Measurements from ENCODE around the gene FXYD4.
A peak's percentile ranks its signal among the peaks of the same experiment; 100 is the strongest.

The FXYD4 gene

GRCh38 chr10:43343126-43343525 is 28.3 kb upstream of the FXYD4 start:
- no peak for DNase-seq (ENCODE audit: low read depth in 2 of 2, low spot score in 1 of 2)

GRCh38 chr10:43344051-43344450 is 27.4 kb upstream of the FXYD4 start:
- DNase-seq (ENCODE audit: low read depth in 2 of 2, low spot score in 1 of 2), result no peak

- DNase-seq (ENCODE audit: low read depth in 2 of 2, low spot score in 1 of 2), result no peak
Measured at GRCh38 chr10:43347997-43348396, 23.4 kb upstream of the FXYD4 start.

- DNase-seq (ENCODE audit: low read depth in 2 of 2, low spot score in 1 of 2), result peak; percentile 62 to 75
Measured at GRCh38 chr10:43348511-43349312, 22.7 kb upstream of the FXYD4 start.

GRCh38 chr10:43350156-43350555 is 21.3 kb upstream of the FXYD4 start:
- no peak for DNase-seq (ENCODE audit: low read depth in 2 of 2, low spot score in 1 of 2)

- DNase-seq (ENCODE audit: low read depth in 2 of 2, low spot score in 1 of 2), result no peak
Measured at GRCh38 chr10:43350686-43351085, 20.8 kb upstream of the FXYD4 start.

- DNase-seq (ENCODE audit: low read depth in 2 of 2, low spot score in 1 of 2), result no peak
Measured at GRCh38 chr10:43351301-43351700, 20.1 kb upstream of the FXYD4 start.

- no peak for DNase-seq (ENCODE audit: low read depth in 2 of 2, low spot score in 1 of 2)
Measured at GRCh38 chr10:43352951-43353350, 18.5 kb upstream of the FXYD4 start.

- DNase-seq (ENCODE audit: low read depth in 2 of 2, low spot score in 1 of 2), result no peak
Measured at GRCh38 chr10:43353495-43354329, 17.7 kb upstream of the FXYD4 start.

- no peak for DNase-seq (ENCODE audit: low read depth in 2 of 2, low spot score in 1 of 2)
Measured at GRCh38 chr10:43354330-43354635, 17.2 kb upstream of the FXYD4 start.

- DNase-seq (ENCODE audit: low read depth in 2 of 2, low spot score in 1 of 2), result no peak
Measured at GRCh38 chr10:43354879-43355380, 16.5 kb upstream of the FXYD4 start.

GRCh38 chr10:43355749-43356371 is 15.6 kb upstream of the FXYD4 start:
- DNase-seq (ENCODE audit: low read depth in 2 of 2, low spot score in 1 of 2), result no peak

- no peak for DNase-seq (ENCODE audit: low read depth in 2 of 2, low spot score in 1 of 2)
Measured at GRCh38 chr10:43360086-43360485, 11.3 kb upstream of the FXYD4 start.

- peak in 1 of 2 donors; percentile 9 for DNase-seq (ENCODE audit: low read depth in 2 of 2, low spot score in 1 of 2)
Measured at GRCh38 chr10:43361547-43362190, 9.8 kb upstream of the FXYD4 start.

GRCh38 chr10:43362191-43362839 is 9.1 kb upstream of the FXYD4 start:
- DNase-seq (ENCODE audit: low read depth in 2 of 2, low spot score in 1 of 2), result peak; percentile 76 to 96

GRCh38 chr10:43365001-43365400 is 6.4 kb upstream of the FXYD4 start:
- DNase-seq (ENCODE audit: low read depth in 2 of 2, low spot score in 1 of 2), result no peak

GRCh38 chr10:43369921-43370320 is 1.5 kb upstream of the FXYD4 start:
- DNase-seq (ENCODE audit: low read depth in 2 of 2, low spot score in 1 of 2), result no peak

GRCh38 chr10:43370671-43371215 is 693 bp upstream of the FXYD4 start:
- no peak for DNase-seq (ENCODE audit: low read depth in 2 of 2, low spot score in 1 of 2)

- no peak for DNase-seq (ENCODE audit: low read depth in 2 of 2, low spot score in 1 of 2)
Measured at GRCh38 chr10:43372765-43373361, 1.4 kb downstream of the FXYD4 start.

- DNase-seq (ENCODE audit: low read depth in 2 of 2, low spot score in 1 of 2), result no peak
Measured at GRCh38 chr10:43373461-43373860, 2.0 kb downstream of the FXYD4 start.
